GM19099 (cell line): ENCODE data around the gene EME1.

Source experiments
- POLR2A ChIP-seq: IDR thresholded peaks from 3 replicates; pipeline ENCODE4 v1.6.1; 2011; ENCODE audit warnings: low read depth; ENCODE audit not compliant: insufficient read length; ENCODE audit errors: extremely low read depth

EME1 gene

DNA sequence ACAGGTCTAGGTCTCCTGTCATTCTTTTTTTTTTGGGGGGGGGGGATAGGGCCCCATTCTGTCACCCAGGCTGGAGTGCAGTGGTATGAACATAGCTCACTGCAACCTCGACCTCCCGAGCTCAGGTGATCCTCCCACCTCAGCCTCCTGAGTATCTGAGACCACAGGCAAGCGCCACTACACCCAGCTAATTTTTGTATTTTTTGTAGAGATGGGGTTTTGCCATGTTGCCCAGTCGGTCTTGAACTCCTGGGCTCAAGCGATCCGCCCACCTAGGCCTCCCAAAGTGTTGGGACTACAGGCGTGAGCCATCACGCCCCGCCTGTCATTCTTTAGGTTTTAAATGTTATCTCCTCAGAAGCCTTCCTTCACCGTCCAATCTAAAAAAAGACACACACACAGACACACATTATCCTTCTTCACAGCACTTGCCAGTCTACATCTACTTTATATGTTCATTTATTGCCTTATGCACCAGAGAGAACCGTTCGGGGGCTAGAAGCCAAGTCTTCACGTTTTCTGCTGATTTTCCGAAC, 739 bp upstream of the EME1 start:
- TF ChIP-seq POLR2A: no peak

DNA sequence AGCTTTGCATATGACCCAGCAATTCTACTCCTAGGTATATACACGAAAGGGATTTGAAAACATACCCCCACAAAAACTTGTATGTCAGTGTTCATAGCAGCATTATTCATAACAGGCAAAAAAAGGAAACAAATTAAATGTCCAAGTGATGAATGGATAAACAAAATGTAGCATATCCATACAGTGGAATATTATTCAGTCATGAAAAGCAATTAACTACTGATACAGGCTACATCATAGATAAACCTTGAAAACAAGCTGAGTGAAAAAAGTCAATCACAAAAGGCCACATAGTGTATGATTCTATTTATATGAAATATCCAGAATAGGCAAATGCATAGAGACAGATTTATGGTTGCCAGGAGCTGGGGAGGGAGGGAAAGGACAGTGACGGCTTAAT, 676 bp downstream of the EME1 start:
- TF ChIP-seq POLR2A: no peak

DNA sequence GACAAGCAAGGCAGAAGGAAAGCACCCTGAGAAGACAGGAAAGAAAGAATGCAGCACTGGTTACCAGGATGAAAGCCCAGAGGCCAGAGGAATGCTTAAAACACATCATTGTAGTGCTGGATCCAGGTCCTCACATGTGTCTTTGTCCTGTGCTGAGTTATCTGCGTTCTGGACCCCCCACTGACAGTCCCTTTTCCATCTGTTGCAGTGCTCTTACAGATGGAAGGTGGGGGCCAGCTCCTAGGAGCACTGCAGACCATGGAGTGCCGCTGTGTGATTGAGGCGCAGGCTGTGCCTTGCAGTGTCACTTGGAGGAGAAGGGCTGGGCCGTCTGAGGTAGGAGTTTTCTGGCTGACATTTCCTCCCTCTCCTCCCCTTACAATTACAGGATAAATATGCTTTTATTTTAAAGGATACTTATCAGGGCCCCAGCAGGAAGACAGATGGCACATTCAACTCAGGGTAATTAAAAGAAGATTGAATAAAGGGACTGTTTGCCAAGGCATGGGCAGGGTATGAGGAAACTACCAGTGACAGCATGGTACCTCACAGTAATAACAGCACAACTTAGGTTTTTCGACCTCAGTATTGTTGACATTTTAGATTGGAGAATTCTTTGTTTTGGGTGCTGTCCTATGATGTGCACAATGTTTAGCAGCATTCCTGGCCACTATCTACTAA, 3.0 kb downstream of the EME1 start:
- no peak for TF ChIP-seq POLR2A

DNA sequence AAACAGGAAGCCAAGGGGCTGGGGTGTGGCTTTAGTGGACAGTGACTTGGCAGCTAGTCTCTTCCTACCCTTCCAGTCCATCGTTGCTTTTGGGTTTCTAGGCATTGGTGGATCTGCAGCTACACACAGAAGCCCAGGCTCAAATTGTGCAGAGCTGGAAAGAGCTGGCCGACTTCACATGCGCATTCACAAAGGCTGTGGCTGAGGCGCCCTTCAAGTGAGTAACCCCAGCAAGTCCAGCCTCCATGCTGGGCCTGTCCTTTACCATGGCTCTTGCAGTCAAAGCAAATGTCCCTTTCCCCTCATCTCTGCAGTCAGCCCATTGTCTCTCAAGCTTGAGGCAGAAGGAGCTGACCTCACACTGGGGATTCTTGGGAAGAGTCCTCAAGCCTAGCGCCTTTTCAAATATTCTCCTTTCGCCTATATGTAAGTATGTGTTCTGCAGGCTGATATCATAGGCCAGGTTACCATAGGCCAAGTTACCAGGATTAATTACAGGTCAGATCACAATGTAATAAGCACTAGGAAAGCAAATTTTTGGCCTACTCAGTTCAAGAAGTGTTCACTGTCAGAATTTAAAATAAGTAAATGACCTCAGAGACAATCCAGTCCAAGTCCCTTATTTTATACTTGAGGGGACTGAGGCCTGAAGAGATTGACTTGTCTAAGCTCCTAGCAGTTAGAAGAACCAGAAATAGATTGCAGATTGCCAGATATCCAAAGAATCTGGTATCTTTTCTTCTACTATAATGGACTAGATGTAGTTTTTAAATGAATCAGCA, 6.5 kb downstream of the EME1 start:
- no peak for TF ChIP-seq POLR2A

DNA sequence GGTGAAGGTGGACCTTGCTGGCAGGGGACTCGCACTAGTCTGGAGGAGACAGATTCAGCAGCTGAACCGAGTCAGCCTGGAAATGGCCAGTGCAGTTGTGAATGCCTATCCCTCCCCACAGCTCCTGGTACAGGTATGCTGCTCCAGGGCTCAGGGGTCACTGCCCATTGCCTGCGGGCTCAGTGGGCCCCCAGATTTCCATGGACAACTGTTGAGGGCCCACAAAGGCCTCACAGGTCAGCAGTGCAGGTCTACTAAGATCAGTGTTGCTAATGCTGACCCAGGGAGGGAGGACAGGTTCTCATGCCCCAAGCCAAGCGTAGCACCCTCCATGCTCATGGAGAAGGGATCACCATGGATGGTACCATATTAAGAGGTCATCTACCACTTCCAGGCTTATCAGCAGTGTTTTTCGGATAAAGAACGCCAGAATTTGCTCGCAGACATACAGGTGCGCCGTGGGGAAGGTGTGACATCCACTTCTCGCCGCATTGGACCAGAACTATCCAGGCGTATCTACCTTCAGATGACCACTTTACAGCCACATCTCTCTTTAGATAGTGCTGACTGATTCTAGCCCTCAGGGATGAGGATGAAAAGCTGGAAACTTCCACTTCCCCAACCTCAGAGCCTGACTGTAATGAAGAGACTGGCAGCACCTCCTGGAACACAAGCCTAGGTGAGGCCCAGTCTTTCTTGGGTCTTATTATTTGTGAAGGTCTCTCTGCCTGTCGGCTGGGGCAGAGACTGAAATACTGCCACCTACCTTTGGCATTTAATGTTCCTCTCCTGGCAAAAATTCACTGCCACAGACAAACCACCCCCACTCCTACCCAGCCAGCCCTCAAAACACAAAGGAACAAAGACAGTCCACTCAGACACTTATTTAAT, 7.6 kb downstream of the EME1 start:
- peak; percentile 15 for TF ChIP-seq POLR2A

DNA sequence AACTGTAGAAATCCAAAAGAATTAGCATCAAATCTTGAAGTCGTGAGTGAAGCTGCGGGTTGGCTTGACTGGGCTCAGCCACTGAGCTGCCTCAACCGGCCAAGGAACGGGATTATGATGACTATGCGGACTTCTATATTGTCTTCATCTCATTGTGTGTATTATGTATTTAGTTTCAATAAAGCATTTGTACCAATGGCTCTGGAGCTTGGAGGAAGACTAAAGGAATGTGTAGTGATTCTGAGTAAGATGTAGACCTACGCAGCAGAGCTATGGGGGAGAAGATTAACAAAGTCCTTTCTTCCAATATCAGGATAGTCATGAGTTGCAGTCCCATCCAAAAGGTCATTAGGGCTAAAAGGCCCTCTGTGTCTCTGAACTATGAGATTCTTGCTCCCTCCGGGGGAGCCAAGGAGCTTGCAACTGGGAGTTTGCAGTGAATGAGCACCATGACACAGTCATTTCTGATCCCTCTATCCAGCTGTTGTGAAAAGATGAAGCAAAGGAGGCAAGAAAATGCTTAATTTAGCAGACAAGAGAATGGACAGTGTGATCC, 8.3 kb downstream of the EME1 start:
- no peak for TF ChIP-seq POLR2A

DNA sequence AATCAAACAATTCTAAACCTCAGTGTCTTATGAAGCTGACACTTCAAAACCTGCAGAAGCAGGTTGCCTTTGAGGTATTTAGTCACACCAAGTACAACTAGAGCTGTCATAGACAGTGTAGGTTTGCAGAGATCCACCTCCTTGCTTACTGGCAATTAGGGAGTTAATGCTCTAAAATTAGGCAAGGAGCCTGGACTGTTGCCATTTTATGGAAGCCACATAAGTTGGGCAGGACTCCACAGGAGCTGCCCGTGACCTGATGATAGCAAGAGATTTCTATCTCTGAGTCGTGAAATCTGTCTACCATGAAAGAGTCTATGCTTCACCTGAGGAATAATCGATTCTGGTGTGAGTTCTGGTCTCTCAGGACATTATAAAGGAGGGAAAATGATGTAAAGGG, 8.9 kb downstream of the EME1 start:
- TF ChIP-seq POLR2A: no peak

DNA sequence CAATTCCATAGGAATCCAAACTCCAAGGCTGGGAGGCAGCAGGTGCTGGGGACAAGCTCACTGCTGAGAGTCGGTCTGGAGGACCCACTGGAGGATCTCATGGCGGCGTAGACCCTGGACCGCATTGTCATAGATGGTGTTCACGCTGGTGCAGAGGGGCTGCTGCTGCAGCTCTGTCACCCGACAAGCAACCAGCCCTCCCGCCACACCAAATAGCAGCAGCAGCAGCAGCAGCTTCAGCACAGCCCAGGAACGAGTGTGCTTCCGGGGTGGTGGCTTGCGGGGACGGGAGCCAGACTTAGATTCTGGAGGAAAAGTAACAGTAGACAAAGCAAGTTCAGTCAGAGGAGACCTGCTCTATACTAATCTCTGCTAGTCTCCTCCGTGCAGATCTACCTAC, 9.9 kb downstream of the EME1 start:
- TF ChIP-seq POLR2A: no peak

DNA sequence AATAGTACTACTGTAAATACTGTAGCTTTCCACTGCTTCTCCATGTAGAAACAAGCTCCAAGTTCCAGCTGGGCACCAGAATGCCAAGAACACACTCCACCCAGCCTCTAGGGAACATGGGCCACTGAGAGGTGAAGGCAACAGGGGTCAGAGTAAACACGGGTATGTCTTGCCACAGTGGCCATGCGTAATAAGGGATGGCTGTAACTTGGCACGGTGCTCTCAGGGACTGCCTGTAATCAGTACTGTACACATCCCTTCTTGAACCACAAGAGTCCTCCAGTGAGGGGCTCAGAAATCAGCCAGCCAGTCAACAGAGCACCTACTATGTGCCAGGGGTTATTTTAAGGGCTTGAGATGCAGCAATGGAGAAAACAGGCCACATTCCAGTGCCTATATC, 13.5 kb downstream of the EME1 start:
- TF ChIP-seq POLR2A: no peak

DNA sequence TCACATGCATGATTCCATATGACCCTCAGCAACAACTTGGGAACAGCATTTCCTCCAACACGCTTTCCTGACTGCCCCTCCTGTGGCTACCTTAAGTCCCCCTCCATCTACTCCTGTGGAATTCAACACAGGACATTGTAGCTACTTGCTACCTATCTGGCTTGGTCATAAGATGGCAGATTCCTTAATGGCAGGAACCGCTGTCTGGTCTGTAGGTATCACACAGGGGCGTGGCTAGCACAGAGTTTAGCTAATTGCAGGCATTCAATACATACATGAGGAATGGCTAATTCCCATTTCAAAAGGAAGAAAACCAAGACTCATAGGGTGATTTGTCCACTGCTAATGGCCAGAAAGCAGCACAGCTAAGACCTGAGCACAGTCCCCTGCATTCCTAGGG, 15.7 kb downstream of the EME1 start:
- no peak for TF ChIP-seq POLR2A

DNA sequence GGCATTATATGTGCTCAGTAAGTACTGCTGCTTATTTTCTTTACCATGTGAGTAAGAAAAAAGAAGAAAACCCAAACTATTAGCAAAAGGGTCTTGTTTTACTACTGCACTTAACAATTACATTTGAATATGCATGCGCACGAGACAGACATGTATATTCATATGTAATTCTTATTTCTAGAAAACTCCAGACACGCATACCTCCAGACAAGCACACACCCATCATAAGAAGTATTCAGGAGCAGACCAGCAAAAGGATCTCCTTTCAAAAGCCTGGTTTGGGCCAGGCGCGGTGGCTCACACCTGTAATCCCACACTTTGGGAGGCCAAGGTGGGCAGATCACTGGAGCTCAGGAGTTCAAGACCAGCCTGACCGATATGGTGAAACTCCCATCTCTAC, 16.5 kb downstream of the EME1 start:
- no peak for TF ChIP-seq POLR2A

DNA sequence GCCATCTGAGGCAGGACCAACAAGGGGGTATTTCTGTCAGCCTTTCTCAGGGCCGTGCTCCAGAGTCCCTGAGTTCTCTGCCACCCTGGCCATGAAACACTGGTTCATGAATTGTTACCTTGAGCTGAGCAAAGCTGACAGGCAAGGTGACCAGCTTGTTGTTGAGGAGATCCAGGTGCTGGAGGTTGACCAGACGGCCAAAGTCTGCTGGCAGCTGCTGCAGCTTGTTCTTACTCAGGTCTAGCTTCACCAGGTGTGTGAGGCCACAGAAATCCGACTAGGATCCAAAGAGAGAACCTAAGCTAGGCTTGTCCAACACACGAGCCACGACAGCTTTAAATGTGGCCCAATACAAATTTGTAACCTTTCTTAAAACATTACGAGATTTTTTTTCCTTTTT, 19.6 kb downstream of the EME1 start:
- TF ChIP-seq POLR2A: no peak

DNA sequence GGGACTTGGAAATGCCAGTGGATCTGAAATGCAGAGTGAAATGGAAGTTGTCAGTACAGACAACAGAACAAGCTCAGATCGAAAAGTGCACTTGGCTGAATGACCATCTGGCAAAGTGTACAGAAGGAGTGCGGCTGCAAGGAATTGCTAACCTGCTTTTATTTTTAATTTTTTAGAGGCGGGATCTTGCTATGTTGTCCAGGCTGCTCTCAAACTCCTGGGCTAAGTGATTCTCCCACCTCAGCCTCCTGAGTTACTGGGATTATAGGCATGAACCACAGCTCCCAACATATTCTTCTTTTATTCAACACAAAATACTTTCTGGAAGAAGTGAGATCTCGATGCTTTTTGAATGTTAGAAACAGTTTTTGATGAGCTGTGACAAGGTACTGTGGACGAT, 20.7 kb downstream of the EME1 start:
- no peak for TF ChIP-seq POLR2A

DNA sequence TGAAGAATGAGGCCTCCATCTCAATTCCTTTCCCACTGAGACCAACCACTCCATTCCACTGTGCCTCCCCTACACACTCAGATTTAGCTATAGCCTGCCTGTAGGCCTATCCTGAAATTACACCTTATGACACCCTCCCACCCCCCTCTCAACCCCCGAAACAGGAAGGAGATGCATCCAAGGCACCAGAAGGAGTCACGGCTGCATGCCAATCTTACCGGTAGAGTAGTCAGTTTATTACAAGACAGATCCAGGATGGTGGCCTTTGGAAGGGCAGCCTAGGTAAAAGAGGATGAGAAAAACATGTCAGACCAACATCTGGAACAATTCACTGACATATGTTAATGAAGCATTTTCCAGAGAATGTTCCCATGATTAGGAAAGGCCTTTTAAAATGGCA, 21.7 kb downstream of the EME1 start:
- no peak for TF ChIP-seq POLR2A
